Stimulated activated CD4-positive, alpha-beta T cell treated with anti-CD3 and anti-CD28 coated beads, Interleukin-1b, Interleukin-23, amount 100 ng/mL, for 4 hours (primary cell): ENCODE data around the gene TMEM163.
"Not testable (repeated sequence)": the region's sequence is repeated elsewhere in the genome, so short reads cannot be mapped to it uniquely, and the experiment has no call there.

Experiments used
- DNase-seq, 2 donors: peaks; one replicate each; pipeline ENCODE4 v3.0.0-alpha.2; 2020; ENCODE audit warnings: low read depth in 2 of 2

Gene TMEM163

GRCh38 chr2:134621939-134622705 is 96.7 kb downstream of the TMEM163 start:
- DNase-seq, result no peak

DNA sequence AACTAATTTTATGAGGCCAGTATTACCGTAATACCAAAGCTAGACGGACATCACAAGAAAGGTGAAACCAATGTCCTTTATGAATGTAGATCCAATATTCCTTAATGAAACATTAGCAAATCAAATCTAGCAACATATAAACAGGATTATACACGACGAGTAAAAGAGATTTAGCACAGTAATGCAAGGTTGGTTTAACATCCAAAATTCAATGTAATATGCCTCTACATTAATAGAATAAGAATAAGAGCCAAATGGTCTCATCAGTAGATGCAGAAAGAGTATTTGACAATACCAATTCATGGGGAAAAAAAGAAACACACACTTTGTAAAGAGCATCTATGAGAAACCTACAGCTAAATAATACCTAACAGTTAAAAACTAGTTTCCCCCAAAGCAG is 99.5 kb downstream of the TMEM163 start:
- no peak for DNase-seq

DNA sequence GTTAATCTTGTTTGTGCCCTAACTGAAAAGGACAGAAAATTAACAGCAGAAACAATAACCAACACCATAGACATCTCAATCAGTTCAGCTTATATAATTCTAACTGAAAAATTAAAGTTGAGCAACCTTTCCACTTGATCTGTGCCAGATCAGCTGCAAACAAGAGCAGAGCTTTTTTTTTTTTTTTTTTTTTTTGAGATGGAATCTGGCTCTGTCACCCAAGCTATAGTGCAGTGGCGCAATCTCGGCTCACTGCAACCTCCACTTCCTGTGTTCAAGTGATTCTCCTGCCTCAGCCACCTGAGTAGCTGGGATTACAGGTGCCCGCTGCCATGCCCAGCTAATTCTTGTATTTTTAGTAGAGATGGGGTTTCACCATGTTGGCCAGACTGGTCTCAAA is 103.3 kb downstream of the TMEM163 start:
- DNase-seq, result not testable (repeated sequence)

- no peak for DNase-seq
These were observed 107.5 kb downstream of the TMEM163 start for GRCh38 chr2:134611316-134611715.

DNA sequence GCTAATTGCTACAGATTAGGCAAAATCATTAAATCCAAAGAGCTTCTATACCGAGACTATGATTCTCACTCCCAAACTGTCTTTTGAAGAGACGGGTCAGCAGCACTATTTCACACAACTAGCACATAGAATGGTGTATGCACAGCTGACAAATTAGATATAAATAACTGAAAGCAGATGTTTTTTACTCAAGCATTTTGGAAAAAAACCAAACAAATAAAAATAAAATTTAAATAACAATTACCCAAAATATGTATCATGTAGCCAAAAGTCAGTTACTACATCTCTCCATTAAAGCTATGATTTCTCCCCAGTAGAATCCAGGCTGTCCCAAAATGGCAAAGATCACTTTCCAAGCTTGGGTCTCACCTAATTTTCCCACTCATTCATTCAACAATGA is 107.9 kb downstream of the TMEM163 start:
- DNase-seq, result no peak

DNA sequence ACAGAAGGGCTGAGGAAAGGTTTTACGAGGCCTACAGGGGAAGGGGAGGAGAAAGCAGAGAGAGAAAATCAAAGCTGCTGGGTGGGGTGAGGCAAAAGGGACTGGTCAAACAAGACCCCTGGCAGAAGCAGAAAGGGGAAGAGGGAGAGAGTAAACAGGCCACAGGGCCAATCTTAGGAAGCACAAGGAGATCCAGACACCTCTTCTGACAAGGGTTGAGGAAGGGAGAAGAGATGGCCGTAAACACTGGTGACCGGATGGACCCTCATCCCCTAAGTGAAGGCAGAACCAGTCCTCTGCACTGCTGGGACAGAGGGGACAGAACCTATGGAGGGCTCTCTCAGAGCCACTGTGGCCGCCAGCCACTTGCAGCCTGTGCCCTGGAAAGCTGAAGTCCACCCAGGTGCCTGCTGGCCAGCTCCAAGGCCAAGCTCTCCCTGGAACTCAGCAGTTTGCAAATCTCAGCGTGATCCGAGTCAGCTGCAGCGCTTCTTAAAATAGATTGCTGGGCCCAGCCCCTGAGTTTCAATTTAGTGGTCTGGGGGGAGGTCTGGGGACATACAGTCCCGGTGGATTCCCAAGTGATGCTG is 108.8 kb downstream of the TMEM163 start:
- DNase-seq, result no peak

GRCh38 chr2:134603966-134604365 is 114.8 kb downstream of the TMEM163 start:
- DNase-seq, result no peak

GRCh38 chr2:134602666-134603065 is 116.1 kb downstream of the TMEM163 start:
- DNase-seq, result no peak

GRCh38 chr2:134601264-134601663 is 117.5 kb downstream of the TMEM163 start:
- DNase-seq, result no peak

DNA sequence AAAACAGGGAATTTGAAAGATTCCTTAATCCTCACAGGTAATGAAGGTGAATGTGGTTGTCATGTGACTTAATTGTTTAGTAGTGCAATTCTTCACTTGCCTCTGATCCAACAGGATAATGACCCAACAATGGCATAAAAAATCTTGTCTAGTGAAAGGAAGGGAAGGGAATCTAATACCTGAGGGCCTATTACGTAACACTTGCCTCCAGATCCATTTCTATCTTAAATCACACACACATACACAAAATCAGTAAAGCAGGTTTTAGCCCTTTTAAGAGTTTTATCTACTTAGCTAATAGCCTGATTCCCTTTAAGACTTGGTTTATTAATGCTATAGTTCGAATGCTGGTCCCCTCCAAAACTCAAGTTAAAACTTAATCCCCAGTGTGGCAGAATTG is 118.6 kb downstream of the TMEM163 start:
- no peak for DNase-seq

DNA sequence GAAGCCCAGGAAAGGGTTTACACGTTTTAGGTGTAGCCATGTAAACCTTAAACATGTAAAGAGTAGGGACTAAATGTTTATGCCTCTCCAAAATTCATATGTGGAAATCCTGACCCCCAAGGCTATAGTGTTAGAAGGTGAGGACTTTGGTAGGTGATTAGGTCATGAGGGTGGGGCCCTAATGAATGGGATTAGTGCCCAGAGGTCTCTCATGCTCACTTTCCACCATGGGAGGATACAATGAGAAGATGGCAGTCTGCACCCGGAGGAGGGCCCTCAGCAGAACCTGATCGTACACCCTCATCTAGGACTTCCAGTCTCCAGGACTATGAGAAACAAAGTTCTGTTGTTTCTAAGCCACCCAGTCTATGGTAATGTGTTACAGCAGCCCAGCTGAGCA is 119.6 kb downstream of the TMEM163 start:
- DNase-seq, result no peak

GRCh38 chr2:134594399-134594798 is 124.4 kb downstream of the TMEM163 start:
- no peak for DNase-seq

DNA sequence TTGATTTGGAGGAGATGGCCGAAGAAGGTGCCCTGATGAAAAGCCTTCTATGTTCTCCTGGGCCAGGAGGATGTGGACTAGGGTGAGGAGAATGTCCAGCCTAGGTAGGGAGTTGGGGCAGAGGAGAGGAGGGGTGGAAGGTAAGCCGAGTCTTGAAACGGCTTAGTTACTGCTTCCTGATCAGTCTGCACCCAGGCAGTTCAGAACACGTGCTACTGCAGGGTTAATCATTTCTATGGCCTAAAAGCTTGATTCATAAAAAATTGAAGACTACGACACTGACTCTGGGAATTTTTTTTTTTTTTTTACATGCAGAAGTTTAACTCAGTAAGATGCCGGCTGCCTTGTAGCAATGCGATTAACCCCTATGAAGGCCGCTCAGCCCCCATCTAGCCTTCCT is 125.3 kb downstream of the TMEM163 start:
- no peak for DNase-seq

GRCh38 chr2:134592377-134592776 is 126.4 kb downstream of the TMEM163 start:
- no peak for DNase-seq

DNA sequence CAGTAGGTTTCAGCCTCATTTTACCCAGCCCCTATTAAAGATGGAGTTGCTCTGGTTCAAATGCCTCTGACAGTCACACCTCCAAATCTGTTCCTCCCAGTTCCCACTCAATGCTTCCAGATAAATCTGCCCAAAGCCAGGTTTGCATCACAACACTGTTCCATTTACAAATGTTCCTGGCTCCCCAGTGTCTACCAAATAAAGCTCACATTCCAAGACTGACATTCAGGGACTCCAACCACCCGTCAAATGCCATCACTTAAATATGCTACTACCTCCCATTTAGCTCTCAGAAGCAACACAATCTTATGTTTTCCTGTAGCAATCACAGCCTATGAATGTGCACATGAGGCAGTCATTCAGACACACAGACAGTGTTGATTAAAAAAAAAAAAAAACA is 127.3 kb downstream of the TMEM163 start:
- no peak for DNase-seq

GRCh38 chr2:134590679-134591078 is 128.1 kb downstream of the TMEM163 start:
- DNase-seq, result no peak

DNA sequence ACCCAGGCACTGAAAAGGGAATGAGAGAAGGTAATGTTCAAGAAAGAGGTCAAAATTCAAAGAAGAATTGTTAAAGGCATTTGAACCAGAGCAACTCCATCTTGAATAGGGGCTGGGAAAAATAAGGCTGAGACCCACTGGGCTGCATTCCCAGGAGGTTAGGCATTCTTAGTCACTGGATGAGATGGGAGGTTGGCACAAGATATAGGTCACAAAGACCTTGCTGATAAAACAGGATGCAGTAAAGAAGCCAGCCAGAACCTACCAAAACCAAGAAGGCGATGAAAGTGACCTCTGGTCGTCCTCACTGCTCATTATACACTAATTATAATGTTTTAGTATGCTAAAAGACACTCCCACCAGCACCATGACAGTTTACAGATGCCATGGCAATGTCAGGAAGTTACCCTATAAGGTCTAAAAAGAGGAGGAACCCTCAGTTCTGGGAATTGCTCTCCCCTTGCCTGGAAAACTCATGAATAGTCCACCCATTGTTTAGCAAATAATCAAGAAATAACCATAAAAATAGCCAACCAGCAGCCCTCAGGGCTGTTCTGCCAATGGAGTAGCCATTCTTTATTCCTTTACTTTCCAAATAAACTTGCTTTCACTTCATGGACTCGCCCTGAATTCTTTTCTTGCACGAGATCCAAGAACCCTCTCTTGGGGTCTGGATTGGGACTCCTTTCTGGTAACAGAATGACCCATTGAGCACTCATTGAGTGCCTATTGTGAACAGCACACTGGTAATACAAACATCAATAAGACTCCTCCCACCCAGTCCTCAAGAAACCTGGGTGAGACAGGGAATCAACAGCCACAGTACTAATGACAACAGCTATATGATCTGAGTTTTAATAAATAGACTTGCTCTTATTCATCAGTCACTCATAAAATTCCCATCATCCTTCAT is 129.4 kb downstream of the TMEM163 start:
- DNase-seq, result not testable (repeated sequence)

- no peak for DNase-seq
These were observed 130.2 kb downstream of the TMEM163 start for GRCh38 chr2:134588556-134588955.

DNA sequence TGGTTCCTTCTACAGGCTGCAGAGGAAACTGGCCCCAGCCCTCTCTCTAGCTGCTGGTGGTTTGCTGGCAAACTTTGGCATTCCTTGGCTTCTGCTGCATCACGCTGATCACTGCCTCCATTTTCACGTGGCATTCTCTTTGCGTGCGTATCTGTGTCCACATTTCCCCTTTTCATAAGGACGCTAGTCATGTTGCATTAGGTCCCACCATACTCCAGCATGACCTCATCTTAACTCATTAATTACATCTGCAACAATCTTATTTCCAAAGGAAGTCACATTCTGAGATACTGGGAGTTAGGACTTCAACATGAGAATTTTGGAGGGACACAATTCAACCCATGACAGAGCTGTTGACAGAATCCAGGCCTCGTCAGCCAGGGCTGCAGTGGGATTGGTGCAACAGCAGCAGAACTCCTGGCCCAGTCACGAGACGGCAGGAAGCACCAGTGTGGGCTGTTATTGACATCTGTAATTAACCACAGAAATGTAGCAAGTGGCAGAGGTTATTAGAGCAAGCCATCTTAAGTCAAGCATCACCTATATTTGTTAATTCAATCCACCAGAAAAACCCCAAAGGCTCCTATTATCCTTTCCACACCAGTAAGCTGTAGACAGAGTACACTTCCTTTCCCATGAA is 132.4 kb downstream of the TMEM163 start:
- no peak for DNase-seq

- no peak for DNase-seq
These were observed 134.7 kb downstream of the TMEM163 start for GRCh38 chr2:134583997-134584520.

- no peak for DNase-seq
These were observed 135.3 kb downstream of the TMEM163 start for GRCh38 chr2:134583462-134583861.

DNA sequence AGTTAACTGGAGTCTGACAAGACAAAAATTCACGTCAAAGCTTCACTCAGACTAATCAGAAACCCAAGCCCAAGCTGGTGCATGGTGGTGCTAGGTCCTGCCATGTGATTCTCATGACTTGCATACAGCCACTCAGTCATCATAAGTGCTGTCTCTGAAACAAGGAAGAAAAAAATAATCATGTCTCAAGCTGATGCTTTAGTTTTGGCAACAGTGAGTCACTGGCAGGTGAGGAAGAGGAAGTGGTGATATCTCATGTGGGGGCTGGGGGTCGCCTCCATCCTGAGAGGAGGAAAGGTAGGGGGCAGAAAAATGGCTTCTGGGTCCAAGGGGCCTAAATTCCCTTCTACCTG is 136.3 kb downstream of the TMEM163 start:
- no peak for DNase-seq
